GM21825 (cell line): ENCODE data around the gene ANKRD2.
"Not testable (repeated sequence)": the region's sequence is repeated elsewhere in the genome, so short reads cannot be mapped to it uniquely, and the experiment has no call there.

Experiments
- ATAC-seq: cut with Tn5 transposase; IDR thresholded peaks from one replicate; pipeline ENCODE4 v1.9.1; 2021; ENCODE audit warnings: mild to moderate bottlenecking, moderate library complexity; ENCODE audit not compliant: unreplicated experiment

Gene ANKRD2

GRCh38 chr10:97546456-97547270 lies 25.9 kb upstream of the ANKRD2 start:
- ATAC-seq, result no peak

GRCh38 chr10:97547271-97547600 lies 25.3 kb upstream of the ANKRD2 start:
- ATAC-seq, result no peak

- ATAC-seq, result no peak
These were observed 24.6 kb upstream of the ANKRD2 start for GRCh38 chr10:97547962-97548361.

- no peak for ATAC-seq
These were observed 23.6 kb upstream of the ANKRD2 start for GRCh38 chr10:97548828-97549455.

- ATAC-seq, result no peak
These were observed 22.8 kb upstream of the ANKRD2 start for GRCh38 chr10:97549587-97550322.

GRCh38 chr10:97550336-97551149 lies 22.0 kb upstream of the ANKRD2 start:
- no peak for ATAC-seq

- ATAC-seq, result no peak
These were observed 21.3 kb upstream of the ANKRD2 start for GRCh38 chr10:97551271-97551670.

GRCh38 chr10:97553575-97554031 lies 19.0 kb upstream of the ANKRD2 start:
- peak; percentile 72 for ATAC-seq

- ATAC-seq, result not testable (repeated sequence)
These were observed 18.2 kb upstream of the ANKRD2 start for GRCh38 chr10:97554336-97554735.

- not testable (repeated sequence) for ATAC-seq
These were observed 17.0 kb upstream of the ANKRD2 start for GRCh38 chr10:97555541-97555940.

GRCh38 chr10:97560731-97561381 lies 11.7 kb upstream of the ANKRD2 start:
- ATAC-seq, result not testable (repeated sequence)

GRCh38 chr10:97561386-97562077 lies 11.0 kb upstream of the ANKRD2 start:
- ATAC-seq, result not testable (repeated sequence)

- ATAC-seq, result not testable (repeated sequence)
These were observed 10.2 kb upstream of the ANKRD2 start for GRCh38 chr10:97562329-97562728.

GRCh38 chr10:97563337-97563736 lies 9.2 kb upstream of the ANKRD2 start:
- no peak for ATAC-seq

- no peak for ATAC-seq
These were observed 7.8 kb upstream of the ANKRD2 start for GRCh38 chr10:97564776-97565175.

GRCh38 chr10:97566336-97566996 lies 6.1 kb upstream of the ANKRD2 start:
- ATAC-seq, result no peak

GRCh38 chr10:97567891-97568290 lies 4.7 kb upstream of the ANKRD2 start:
- ATAC-seq, result no peak

- no peak for ATAC-seq
These were observed 2.3 kb upstream of the ANKRD2 start for GRCh38 chr10:97570146-97570788.
